Mammary epithelial cell (primary cell): Measurements from ENCODE around the gene DLK2.

Experiments used
- EZH2 ChIP-seq: IDR thresholded peaks from 2 replicates; pipeline ENCODE4 v1.6.1; 2012; ENCODE audit warnings: low read length, inconsistent platforms, borderline replicate concordance
- TF ChIP-seq, protein P1 (sequence below), 2 donors: IDR thresholded peaks in 1 of 2; conservative IDR thresholded peaks in 1 of 2; 2 replicates each; pipeline ENCODE4 v1.5.1; 2011 to 2012; ENCODE audit warnings: inconsistent platforms in 2 of 2, low read length in 2 of 2, mild to moderate bottlenecking in 2 of 2, control low read depth in 1 of 2, low read depth in 1 of 2; ENCODE audit not compliant: insufficient read depth in 1 of 2; ENCODE audit errors: extremely low read depth in 1 of 2

DNA sequence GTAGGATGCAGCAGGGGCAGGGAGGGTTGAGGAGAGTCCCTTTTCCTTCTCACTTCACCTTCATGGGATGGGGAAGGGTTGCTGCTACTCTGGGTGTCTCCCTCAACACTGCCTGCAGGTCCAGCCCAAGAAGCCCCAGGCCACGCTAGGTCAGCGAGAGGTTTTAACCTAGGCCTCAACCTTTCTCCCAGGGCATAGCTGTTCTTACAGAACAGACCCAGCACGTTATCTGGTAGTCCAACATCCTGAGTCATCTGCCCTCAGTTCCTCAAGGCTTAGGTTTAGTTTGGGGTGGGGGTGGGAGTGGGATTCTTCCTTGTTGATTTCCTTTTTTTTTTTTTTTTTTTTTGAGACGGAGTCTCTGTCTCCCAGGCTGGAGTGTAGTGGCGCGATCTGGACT lies 39.0 kb upstream of the DLK2 start:
- TF ChIP-seq, protein P1, sequence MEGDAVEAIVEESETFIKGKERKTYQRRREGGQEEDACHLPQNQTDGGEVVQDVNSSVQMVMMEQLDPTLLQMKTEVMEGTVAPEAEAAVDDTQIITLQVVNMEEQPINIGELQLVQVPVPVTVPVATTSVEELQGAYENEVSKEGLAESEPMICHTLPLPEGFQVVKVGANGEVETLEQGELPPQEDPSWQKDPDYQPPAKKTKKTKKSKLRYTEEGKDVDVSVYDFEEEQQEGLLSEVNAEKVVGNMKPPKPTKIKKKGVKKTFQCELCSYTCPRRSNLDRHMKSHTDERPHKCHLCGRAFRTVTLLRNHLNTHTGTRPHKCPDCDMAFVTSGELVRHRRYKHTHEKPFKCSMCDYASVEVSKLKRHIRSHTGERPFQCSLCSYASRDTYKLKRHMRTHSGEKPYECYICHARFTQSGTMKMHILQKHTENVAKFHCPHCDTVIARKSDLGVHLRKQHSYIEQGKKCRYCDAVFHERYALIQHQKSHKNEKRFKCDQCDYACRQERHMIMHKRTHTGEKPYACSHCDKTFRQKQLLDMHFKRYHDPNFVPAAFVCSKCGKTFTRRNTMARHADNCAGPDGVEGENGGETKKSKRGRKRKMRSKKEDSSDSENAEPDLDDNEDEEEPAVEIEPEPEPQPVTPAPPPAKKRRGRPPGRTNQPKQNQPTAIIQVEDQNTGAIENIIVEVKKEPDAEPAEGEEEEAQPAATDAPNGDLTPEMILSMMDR (conservative IDR thresholded peaks at IDR 0.05 in 1 of 2, IDR thresholded peaks at IDR 0.05 in 1 of 2; ENCODE audit: extremely low read depth in 1 of 2, insufficient read depth in 1 of 2, low read depth in 1 of 2, low read length in 2 of 2): no peak
- no peak for TF ChIP-seq EZH2
